ENCODE results near the gene SLC2A8.
A peak's percentile ranks its signal among the peaks of the same experiment; 100 is the strongest.

Gene SLC2A8

DNA sequence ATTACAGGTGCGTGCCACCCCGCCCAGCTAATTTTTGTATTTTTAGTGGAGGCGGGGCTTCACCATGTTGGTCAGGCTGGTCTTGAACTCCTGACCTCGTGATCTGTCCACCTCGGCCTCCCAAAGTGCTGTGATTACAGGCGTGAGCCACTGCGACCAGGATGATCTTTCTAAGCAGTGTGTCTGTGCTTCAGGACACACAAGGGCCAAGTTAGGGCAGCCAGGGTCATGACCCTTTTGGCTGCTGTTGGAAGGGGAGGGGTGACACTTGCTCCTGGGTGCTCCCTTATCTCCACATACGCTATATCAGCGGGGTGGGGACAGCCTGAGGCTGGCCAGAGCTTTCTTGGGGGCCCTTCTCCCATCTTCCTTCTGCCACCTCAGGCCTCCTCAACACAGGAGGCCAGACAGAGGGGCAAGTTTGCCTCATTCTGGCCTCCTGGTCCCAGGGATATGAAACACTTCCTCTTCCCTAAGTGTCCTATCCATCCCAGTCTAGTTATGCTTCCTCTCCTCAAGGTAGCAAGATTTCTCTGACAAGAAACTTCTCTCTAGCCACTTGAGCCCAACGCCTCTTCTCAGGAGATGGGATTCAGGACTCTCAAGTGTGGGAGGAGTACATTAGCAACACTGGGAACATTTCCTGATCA lies 25.3 kb downstream of the SLC2A8 start:
- no peak for DNase-seq (ENCODE audit: insufficient read length, low spot score)
- TF ChIP-seq, protein P1, sequence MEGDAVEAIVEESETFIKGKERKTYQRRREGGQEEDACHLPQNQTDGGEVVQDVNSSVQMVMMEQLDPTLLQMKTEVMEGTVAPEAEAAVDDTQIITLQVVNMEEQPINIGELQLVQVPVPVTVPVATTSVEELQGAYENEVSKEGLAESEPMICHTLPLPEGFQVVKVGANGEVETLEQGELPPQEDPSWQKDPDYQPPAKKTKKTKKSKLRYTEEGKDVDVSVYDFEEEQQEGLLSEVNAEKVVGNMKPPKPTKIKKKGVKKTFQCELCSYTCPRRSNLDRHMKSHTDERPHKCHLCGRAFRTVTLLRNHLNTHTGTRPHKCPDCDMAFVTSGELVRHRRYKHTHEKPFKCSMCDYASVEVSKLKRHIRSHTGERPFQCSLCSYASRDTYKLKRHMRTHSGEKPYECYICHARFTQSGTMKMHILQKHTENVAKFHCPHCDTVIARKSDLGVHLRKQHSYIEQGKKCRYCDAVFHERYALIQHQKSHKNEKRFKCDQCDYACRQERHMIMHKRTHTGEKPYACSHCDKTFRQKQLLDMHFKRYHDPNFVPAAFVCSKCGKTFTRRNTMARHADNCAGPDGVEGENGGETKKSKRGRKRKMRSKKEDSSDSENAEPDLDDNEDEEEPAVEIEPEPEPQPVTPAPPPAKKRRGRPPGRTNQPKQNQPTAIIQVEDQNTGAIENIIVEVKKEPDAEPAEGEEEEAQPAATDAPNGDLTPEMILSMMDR (IDR thresholded peaks at IDR 0.05; ENCODE audit: insufficient read depth, missing control alignments) = no peak
- FAIRE-seq = no peak

DNA sequence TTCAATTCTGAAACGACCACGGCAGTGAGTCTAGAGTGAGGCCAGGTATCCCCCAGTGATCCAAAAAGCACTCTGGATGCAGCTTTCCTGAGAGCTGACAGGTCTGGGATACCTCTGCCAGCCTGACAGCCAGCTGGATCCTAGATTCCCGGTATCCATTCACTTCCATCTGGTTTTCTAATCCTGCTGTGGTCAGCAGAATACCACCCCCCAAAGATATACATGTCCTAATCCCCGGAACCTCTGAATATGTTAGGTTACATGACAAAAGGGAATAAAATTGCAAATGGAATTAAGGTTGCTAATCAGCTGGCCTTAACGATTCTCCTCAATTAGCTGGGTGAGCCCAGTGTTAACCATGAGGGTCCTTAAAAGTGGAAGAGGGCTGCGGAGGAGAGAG lies 25.8 kb downstream of the SLC2A8 start:
- DNase-seq (ENCODE audit: insufficient read length, low spot score) (no peak), FAIRE-seq (no peak)
- TF ChIP-seq, protein P1 (IDR thresholded peaks at IDR 0.05; ENCODE audit: insufficient read depth, missing control alignments) = no peak

DNA sequence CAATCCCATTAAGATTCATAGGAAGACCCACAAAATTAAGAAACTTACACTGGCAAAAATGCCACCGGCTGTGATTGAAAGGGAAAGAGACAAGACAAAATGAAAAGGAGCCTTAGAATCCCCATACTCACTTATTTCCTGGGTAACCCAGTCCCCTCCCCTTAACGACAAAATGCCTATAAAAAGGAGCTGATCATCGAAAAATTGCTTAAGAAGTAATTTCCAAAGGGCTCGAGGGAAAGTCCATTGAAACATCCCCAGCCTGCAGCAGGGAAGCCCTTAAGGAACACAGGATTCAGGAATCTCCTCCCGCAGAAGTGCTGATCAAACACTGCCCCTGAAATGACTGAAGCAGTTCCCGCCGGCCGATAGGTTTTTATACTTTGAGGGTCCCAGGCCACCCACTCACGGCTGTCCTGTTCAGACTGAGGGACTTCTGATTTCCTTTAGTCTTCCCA lies 26.5 kb downstream of the SLC2A8 start:
- TF ChIP-seq, protein P1 (IDR thresholded peaks at IDR 0.05; ENCODE audit: insufficient read depth, missing control alignments) = no peak
- no peak for FAIRE-seq
- no peak for DNase-seq (ENCODE audit: insufficient read length, low spot score)

DNA sequence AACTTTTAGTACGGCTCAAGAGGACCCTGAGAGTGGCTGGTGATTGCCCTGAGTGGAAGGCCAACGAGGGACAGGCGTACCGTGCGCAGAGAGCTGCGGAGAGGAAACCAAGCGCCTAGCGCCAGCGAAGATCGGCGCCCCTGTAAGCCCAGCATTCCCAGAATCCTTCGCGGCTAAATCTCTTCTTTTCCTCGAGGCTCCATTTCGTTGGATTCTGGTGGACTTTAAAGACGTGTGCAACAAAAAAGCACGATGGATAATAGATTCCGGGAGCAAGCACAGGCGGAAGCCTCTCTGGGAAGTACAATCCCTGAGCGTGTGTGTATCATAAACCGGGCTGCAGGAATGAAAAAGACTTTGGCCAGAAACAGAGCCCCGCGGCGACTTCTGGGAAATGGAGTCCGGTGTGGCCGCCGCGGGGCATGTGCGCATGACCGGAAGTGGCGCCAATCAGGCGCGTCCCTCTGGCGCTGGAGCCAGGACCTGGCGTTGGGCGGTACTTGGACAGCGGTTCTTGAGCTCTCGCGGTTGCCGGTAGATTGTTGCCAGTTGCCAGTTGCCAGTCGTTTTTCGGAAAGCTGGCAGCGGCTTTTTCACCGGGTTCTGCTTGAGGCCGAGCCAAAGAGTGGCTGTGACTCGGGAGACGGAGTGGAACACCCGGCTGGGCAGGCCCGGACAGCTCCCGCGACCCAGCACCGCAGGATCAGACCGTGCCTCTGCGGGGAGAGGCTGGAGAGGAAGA lies 27.1 kb downstream of the SLC2A8 start, which contains the start of gene ZNF79:
TSS of gene ZNF79 (plus strand) at position 449 of the 742 bp plus-strand sequence. CDS start 406 bp downstream, outside the sequence.
- DNase-seq (ENCODE audit: insufficient read length, low spot score) (peak; percentile 94), FAIRE-seq (no peak)
- TF ChIP-seq, protein P1 (IDR thresholded peaks at IDR 0.05; ENCODE audit: insufficient read depth, missing control alignments) = no peak

DNA sequence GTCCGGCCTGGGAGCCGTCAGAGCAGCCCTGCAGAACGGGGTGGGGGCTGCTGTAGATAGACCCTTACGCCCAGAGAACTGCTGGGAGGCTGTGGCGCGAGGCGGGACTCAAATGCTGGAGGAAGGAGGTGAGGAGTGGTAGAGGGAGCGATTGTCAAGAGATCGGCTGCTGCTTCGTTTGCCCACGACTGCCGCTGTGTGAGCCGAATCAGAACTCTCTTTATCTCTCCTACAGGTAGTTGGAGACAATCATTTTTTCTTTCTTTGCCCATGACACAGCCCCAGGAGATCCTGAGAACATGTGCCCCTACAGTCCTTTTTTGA lies 27.7 kb downstream of the SLC2A8 start:
- no peak for FAIRE-seq
- TF ChIP-seq, protein P1 (IDR thresholded peaks at IDR 0.05; ENCODE audit: insufficient read depth, missing control alignments) = no peak
- DNase-seq (ENCODE audit: insufficient read length, low spot score) = no peak

DNA sequence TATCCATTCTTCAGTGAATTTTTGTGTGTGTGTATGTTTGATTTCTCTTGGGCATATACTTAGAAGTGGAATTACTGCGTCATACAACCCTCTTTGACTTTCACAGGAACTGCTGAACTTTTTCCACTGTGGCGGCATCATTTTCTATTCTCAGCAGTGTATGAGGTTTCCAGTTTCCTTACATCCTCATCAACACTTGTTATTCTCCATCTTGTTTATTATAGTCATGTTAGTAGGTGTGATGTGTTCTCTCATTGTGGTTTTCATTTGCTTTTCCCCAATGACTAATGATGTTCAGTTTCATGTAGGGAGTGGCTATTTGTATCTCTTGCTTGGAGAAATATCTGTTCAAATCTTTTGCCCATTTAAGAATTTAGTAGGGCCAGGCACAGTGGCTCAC lies 29.8 kb downstream of the SLC2A8 start:
- TF ChIP-seq, protein P1 (IDR thresholded peaks at IDR 0.05; ENCODE audit: insufficient read depth, missing control alignments) = no peak
- no peak for FAIRE-seq
- no peak for DNase-seq (ENCODE audit: insufficient read length, low spot score)

DNA sequence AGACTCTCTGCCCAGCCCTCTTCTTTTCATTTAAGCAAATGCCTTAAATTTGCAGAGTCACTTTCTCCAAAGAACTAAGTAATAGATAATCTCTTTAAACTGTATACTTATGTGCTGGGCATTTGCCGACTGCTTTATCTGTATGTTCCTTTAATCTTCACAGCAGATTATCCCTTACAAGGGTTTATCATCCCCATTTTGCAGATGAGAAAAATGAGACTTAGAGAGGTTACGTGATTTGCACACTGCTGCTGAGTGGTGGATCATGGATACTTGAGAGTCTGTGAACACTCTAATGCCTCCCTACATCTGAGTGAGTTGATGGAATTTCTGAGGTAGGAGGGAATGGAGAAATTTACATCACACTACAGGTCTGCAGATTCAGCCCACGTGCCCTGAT lies 31.4 kb downstream of the SLC2A8 start:
- FAIRE-seq = no peak
- no peak for DNase-seq (ENCODE audit: insufficient read length, low spot score)
- TF ChIP-seq, protein P1 (IDR thresholded peaks at IDR 0.05; ENCODE audit: insufficient read depth, missing control alignments) = no peak
